ENCODE results near the gene ARF1.

The ARF1 gene

GRCh38 chr1:228101994-228102790, 19.7 kb downstream of the ARF1 start:
- H3K36me3 ChIP-seq: peaks cover 24 to 60% (median 45%) of the 10 kb centered on the region in 3 donors
- no peaks in the 10 kb centered on the region for H3K9me3 ChIP-seq
- intact Hi-C loops (cut with DNase I; ENCODE audit: low total_unique reads): loop anchor here (10.0 kb wide), 1 partner anchor 63 kb away; the partner anchor contains the start of gene IBA57
- no peaks in the 10 kb centered on the region for H3K27me3 ChIP-seq
- H3K4me3 ChIP-seq: peak overlapping the region; percentile 83 to 93
- TF ChIP-seq CTCF (IDR thresholded peaks at IDR 0.05): no peak
- no peak for DNase-seq
- H3K27ac ChIP-seq: peak overlapping the region; percentile 91 to 98
- peaks cover 0 to 25% (median 20%) of the 10 kb centered on the region in 4 donors for H3K4me1 ChIP-seq

GRCh38 chr1:228102791-228103620, 20.5 kb downstream of the ARF1 start, which contains the start of gene C1orf35:
Gene C1orf35, minus strand, starts transcription at chr1:228103325. Its CDS starts 98 bp downstream, at chr1:228103227.
- Histone ChIP-seq H3K27me3 (no peaks in the 10 kb centered on the region), H3K4me1 (peaks cover 0 to 30% (median 24%) of the 10 kb centered on the region in 4 donors), H3K36me3 (peaks cover 16 to 59% (median 45%) of the 10 kb centered on the region in 3 donors), H3K4me3 (peak within 1 kb of the TSS; percentile 83 to 93), H3K27ac (peak within 1 kb of the TSS; percentile 91 to 98), H3K9me3 (no peaks in the 10 kb centered on the region)
- peak; percentile 91 to 97 for DNase-seq
- TF ChIP-seq CTCF (IDR thresholded peaks at IDR 0.05): no peak
- intact Hi-C loops (cut with DNase I; ENCODE audit: low total_unique reads): loop anchor here (1.0 to 10.0 kb wide), 2 partner anchors 20 to 62 kb away; partner anchors contain the start of gene IBA57

DNA sequence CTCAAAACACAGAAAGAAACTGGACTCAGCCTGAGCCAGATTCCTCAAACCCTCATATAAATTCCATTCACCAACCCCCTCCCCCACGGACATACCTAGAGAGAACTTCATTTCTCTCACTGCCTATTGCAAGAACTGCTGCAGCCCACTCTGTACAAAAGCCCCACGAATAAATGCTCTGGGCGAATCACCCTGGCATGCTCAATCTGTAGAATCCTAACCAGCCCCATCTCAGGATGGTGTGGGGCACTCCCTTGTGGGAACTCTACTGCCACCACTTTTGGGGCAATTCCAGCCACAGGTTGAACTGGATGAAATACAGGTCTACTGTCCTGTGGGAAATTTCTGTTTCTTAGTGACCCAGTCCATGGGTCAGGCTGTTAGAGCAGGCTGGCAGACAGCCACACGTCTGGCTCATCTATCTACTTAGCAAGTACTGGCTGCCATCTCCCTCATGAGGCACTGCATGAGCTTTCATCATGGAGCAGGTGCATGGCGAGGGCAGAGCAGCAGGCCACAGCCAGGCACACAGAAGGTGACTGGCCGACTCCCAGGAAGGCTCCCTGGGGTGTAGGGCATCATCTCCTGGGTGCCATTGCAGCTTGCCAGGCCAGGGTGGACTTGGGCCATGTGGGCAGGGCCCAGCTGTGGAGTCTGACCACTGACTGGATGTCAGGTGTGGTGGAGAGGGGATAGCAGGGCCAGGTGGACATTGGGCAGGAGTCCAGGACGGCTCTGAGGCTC, 22.2 kb downstream of the ARF1 start:
- H3K27ac ChIP-seq: no peak overlapping the region

DNA sequence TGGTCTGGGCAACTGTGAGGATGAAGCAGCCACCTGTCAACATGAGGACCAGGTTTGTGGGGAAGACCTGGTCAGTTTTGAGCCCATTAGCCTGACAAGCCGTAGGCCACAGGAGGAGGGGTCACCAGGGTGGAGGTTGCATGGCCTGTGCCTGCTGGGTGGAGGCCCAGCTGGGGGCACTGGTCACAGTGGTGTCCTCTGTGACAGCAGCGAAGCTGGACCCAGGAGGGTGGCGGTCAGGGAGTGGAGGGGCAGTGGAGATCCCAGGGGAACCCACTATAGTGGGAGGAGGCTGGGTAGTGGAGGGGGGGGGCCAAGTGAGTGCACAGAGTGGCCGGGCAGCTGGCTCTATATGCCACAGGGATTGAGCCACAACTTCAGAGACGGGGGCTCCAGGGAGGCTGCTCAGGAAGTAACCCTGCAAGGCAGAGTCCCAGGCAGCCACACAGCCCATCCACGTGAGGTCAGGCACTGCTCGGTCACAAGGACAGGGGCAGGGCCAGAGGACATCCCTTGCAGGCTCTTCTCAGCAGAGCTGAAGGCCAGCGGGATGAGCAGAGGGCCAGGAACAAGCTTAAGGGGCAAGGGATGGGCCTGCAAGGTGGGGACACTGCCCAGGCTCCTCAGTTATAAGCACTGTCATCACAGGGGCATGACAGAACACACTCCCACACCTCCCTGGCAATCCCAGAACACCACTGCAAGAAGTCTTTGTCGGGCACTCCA, 22.9 kb downstream of the ARF1 start:
- peaks cover 0 to 46% (median 38%) of the 10 kb centered on the region in 4 donors for H3K4me1 ChIP-seq

More for the DNA sequence above, 22.2 kb downstream of the ARF1 start:
- no peak overlapping the region for H3K4me3 ChIP-seq
- peaks cover 0 to 42% (median 28%) of the 10 kb centered on the region in 3 donors for H3K36me3 ChIP-seq
- H3K9me3 ChIP-seq: no peaks in the 10 kb centered on the region
- TF ChIP-seq CTCF (IDR thresholded peaks at IDR 0.05): no peak
- DNase-seq: no peak
- H3K4me1 ChIP-seq: peaks cover 0 to 40% (median 32%) of the 10 kb centered on the region in 4 donors
- intact Hi-C loops (cut with DNase I; ENCODE audit: low total_unique reads): loop anchor here (10.0 kb wide), 1 partner anchor 60 kb away; the partner anchor contains the start of gene IBA57
- no peaks in the 10 kb centered on the region for H3K27me3 ChIP-seq

More for the DNA sequence above, 22.9 kb downstream of the ARF1 start:
- intact Hi-C loops (cut with DNase I; ENCODE audit: low total_unique reads): loop anchor here (10.0 kb wide), 1 partner anchor 59 kb away; the partner anchor contains the start of gene IBA57
- peaks cover 0 to 35% (median 21%) of the 10 kb centered on the region in 3 donors for H3K36me3 ChIP-seq
- TF ChIP-seq CTCF (IDR thresholded peaks at IDR 0.05): no peak
- DNase-seq: no peak
- no peak overlapping the region for H3K27ac ChIP-seq
- H3K27me3 ChIP-seq: no peaks in the 10 kb centered on the region
- H3K4me3 ChIP-seq: no peak overlapping the region
- H3K9me3 ChIP-seq: no peaks in the 10 kb centered on the region
